BLaER1 treated with 17β-estradiol and CSF1 and Interleukin-3, amounts not matched to agents 10 nM and 100 nM (cell line): ENCODE results near the gene TM9SF2.

ENCODE experiments used
- H3K27ac ChIP-seq, 11 experiments: shearing (Covaris generic); formaldehyde crosslinking; 2 replicates each; pipeline ENCODE4 v1.8.1; 2022
- H3K27me3 ChIP-seq, 11 experiments: shearing (Covaris generic); formaldehyde crosslinking; 2 replicates each; pipeline ENCODE4 v1.8.1; 2022
- H3K36me3 ChIP-seq, 11 experiments: shearing (Covaris generic); formaldehyde crosslinking; 2 replicates each; pipeline ENCODE4 v1.8.1; 2022
- H3K4me1 ChIP-seq, 10 experiments: shearing (Covaris generic); formaldehyde crosslinking; 2 replicates each; pipeline ENCODE4 v1.8.1; 2022
- H3K4me2 ChIP-seq, 11 experiments: shearing (Covaris generic); formaldehyde crosslinking; 2 replicates each; pipeline ENCODE4 v1.8.1; 2022
- H3K4me3 ChIP-seq, 10 experiments: shearing (Covaris generic); formaldehyde crosslinking; 2 replicates each; pipeline ENCODE4 v1.8.1; 2022
- H3K9ac ChIP-seq, 11 experiments: shearing (Covaris generic); formaldehyde crosslinking; 2 replicates each; pipeline ENCODE4 v1.8.1; 2022
- H3K9me3 ChIP-seq, 11 experiments: shearing (Covaris generic); formaldehyde crosslinking; replicated peaks in 1 of 11; 2 replicates each; pipeline ENCODE4 v1.8.1; 2022
- H4K20me1 ChIP-seq, 11 experiments: shearing (Covaris generic); formaldehyde crosslinking; 2 replicates each; pipeline ENCODE4 v1.8.1; 2022
- Cebpa-rat ChIP-seq, 11 experiments: shearing (Covaris generic); IDR thresholded peaks; 2 replicates each; pipeline ENCODE4 v1.8.1; 2022

Gene TM9SF2

GRCh38 chr13:99516153-99516929, 15.1 kb downstream of the TM9SF2 start:
- Histone ChIP-seq H3K4me1 (peaks cover 0 to 48% (median 0%) of the 10 kb centered on the region in 10 experiments; a peak in 6 of 20 replicates), H3K27ac (no peak overlapping the region), H3K9ac (no peak overlapping the region), H4K20me1 (peaks cover 71 to 100% (median 89%) of the 10 kb centered on the region in 11 experiments), H3K36me3 (peaks cover 39 to 69% (median 53%) of the 10 kb centered on the region in 11 experiments), H3K9me3 (no peaks in the 10 kb centered on the region), H3K4me3 (no peak overlapping the region), H3K27me3 (no peaks in the 10 kb centered on the region), H3K4me2 (no peak overlapping the region)
- no peak for TF ChIP-seq Cebpa-rat (IDR thresholded peaks at IDR 0.05)

- Histone ChIP-seq H4K20me1 (peaks cover 59 to 100% (median 86%) of the 10 kb centered on the region in 11 experiments), H3K4me1 (peaks cover 0 to 35% (median 3%) of the 10 kb centered on the region in 10 experiments; a peak in 7 of 20 replicates), H3K27me3 (no peaks in the 10 kb centered on the region), H3K4me2 (no peak overlapping the region), H3K36me3 (peaks cover 51 to 81% (median 65%) of the 10 kb centered on the region in 11 experiments), H3K4me3 (no peak overlapping the region), H3K27ac (no peak overlapping the region), H3K9ac (no peak overlapping the region), H3K9me3 (no peaks in the 10 kb centered on the region)
- no peak for TF ChIP-seq Cebpa-rat (IDR thresholded peaks at IDR 0.05)
Observed at GRCh38 chr13:99517577-99517976, 16.3 kb downstream of the TM9SF2 start.

GRCh38 chr13:99517984-99518383, 16.7 kb downstream of the TM9SF2 start:
- no peak overlapping the region for H3K4me3 ChIP-seq
- peaks cover 55 to 81% (median 69%) of the 10 kb centered on the region in 11 experiments for H3K36me3 ChIP-seq
- H3K4me1 ChIP-seq = peaks cover 0 to 31% (median 3%) of the 10 kb centered on the region in 10 experiments; a peak in 6 of 20 replicates
- TF ChIP-seq Cebpa-rat (IDR thresholded peaks at IDR 0.05) = no peak
- no peak overlapping the region for H3K4me2 ChIP-seq
- H3K27ac ChIP-seq = no peak overlapping the region
- H3K27me3 ChIP-seq = no peaks in the 10 kb centered on the region
- H3K9ac ChIP-seq = no peak overlapping the region
- no peaks in the 10 kb centered on the region for H3K9me3 ChIP-seq
- peaks cover 54 to 100% (median 84%) of the 10 kb centered on the region in 11 experiments for H4K20me1 ChIP-seq

GRCh38 chr13:99522298-99522697, 21.0 kb downstream of the TM9SF2 start:
- H3K36me3 ChIP-seq = peaks cover 88 to 100% (median 97%) of the 10 kb centered on the region in 11 experiments
- H3K9ac ChIP-seq = no peak overlapping the region
- H3K27ac ChIP-seq = no peak overlapping the region
- no peaks in the 10 kb centered on the region for H3K9me3 ChIP-seq
- TF ChIP-seq Cebpa-rat (IDR thresholded peaks at IDR 0.05) = no peak
- H3K27me3 ChIP-seq = no peaks in the 10 kb centered on the region
- no peak overlapping the region for H3K4me3 ChIP-seq
- peaks cover 26 to 95% (median 67%) of the 10 kb centered on the region in 11 experiments; a peak in 20 of 22 replicates for H4K20me1 ChIP-seq
- peaks cover 0 to 7% (median 0%) of the 10 kb centered on the region in 10 experiments; a peak in 1 of 20 replicates for H3K4me1 ChIP-seq
- no peak overlapping the region for H3K4me2 ChIP-seq

GRCh38 chr13:99523838-99524237, 22.6 kb downstream of the TM9SF2 start:
- Histone ChIP-seq H3K4me3 (no peak overlapping the region), H3K4me2 (no peak overlapping the region), H3K4me1 (peaks cover 0 to 7% (median 0%) of the 10 kb centered on the region in 10 experiments; a peak in 1 of 20 replicates), H3K9ac (no peak overlapping the region), H3K27me3 (no peaks in the 10 kb centered on the region), H4K20me1 (peaks cover 30 to 95% (median 67%) of the 10 kb centered on the region in 11 experiments; a peak in 21 of 22 replicates), H3K9me3 (no peaks in the 10 kb centered on the region), H3K36me3 (peaks cover 87 to 100% (median 97%) of the 10 kb centered on the region in 11 experiments), H3K27ac (no peak overlapping the region)
- no peak for TF ChIP-seq Cebpa-rat (IDR thresholded peaks at IDR 0.05)

- Histone ChIP-seq H3K36me3 (peaks cover 85 to 100% (median 98%) of the 10 kb centered on the region in 11 experiments), H3K4me2 (no peak overlapping the region), H4K20me1 (peaks cover 31 to 93% (median 66%) of the 10 kb centered on the region in 11 experiments; a peak in 21 of 22 replicates), H3K27ac (no peak overlapping the region), H3K4me3 (no peak overlapping the region), H3K4me1 (peaks cover 0 to 7% (median 0%) of the 10 kb centered on the region in 10 experiments; a peak in 1 of 20 replicates), H3K9me3 (no peaks in the 10 kb centered on the region), H3K9ac (no peak overlapping the region), H3K27me3 (no peaks in the 10 kb centered on the region)
- no peak for TF ChIP-seq Cebpa-rat (IDR thresholded peaks at IDR 0.05)
Observed at GRCh38 chr13:99525967-99526366, 24.7 kb downstream of the TM9SF2 start.

- no peaks in the 10 kb centered on the region for H3K9me3 ChIP-seq
- H3K4me2 ChIP-seq = no peak overlapping the region
- no peak for TF ChIP-seq Cebpa-rat (IDR thresholded peaks at IDR 0.05)
- no peak overlapping the region for H3K27ac ChIP-seq
- H3K9ac ChIP-seq = no peak overlapping the region
- H3K36me3 ChIP-seq = peaks cover 86 to 100% (median 98%) of the 10 kb centered on the region in 11 experiments
- H4K20me1 ChIP-seq = peaks cover 31 to 93% (median 66%) of the 10 kb centered on the region in 11 experiments; a peak in 21 of 22 replicates
- H3K4me1 ChIP-seq = peaks cover 0 to 7% (median 0%) of the 10 kb centered on the region in 10 experiments; a peak in 1 of 20 replicates
- no peak overlapping the region for H3K4me3 ChIP-seq
- no peaks in the 10 kb centered on the region for H3K27me3 ChIP-seq
Observed at GRCh38 chr13:99526549-99526948, 25.3 kb downstream of the TM9SF2 start.

- Histone ChIP-seq H4K20me1 (peaks cover 31 to 93% (median 64%) of the 10 kb centered on the region in 11 experiments; a peak in 21 of 22 replicates), H3K4me1 (peaks cover 0 to 4% (median 0%) of the 10 kb centered on the region in 10 experiments; a peak in 1 of 20 replicates), H3K36me3 (peaks cover 82 to 99% (median 94%) of the 10 kb centered on the region in 11 experiments), H3K27ac (no peak overlapping the region), H3K9ac (no peak overlapping the region), H3K9me3 (no peaks in the 10 kb centered on the region), H3K4me2 (no peak overlapping the region), H3K4me3 (no peak overlapping the region), H3K27me3 (no peaks in the 10 kb centered on the region)
- no peak for TF ChIP-seq Cebpa-rat (IDR thresholded peaks at IDR 0.05)
Observed at GRCh38 chr13:99527301-99527700, 26.0 kb downstream of the TM9SF2 start.

GRCh38 chr13:99528547-99528946, 27.3 kb downstream of the TM9SF2 start:
- no peak overlapping the region for H3K4me2 ChIP-seq
- H3K9me3 ChIP-seq = no peaks in the 10 kb centered on the region
- H3K27ac ChIP-seq = no peak overlapping the region
- H3K4me1 ChIP-seq = no peaks in the 10 kb centered on the region
- no peak overlapping the region for H3K4me3 ChIP-seq
- peaks cover 36 to 96% (median 67%) of the 10 kb centered on the region in 11 experiments; a peak in 21 of 22 replicates for H4K20me1 ChIP-seq
- H3K9ac ChIP-seq = no peak overlapping the region
- no peaks in the 10 kb centered on the region for H3K27me3 ChIP-seq
- TF ChIP-seq Cebpa-rat (IDR thresholded peaks at IDR 0.05) = no peak
- peaks cover 73 to 99% (median 90%) of the 10 kb centered on the region in 11 experiments for H3K36me3 ChIP-seq
